ENCODE data around the gene CLEC9A. TPM values are rescaled to one million over a fixed set of nuclear protein-coding genes. Genes with fewer than 3 reads are reported as not detected.

CLEC9A gene
- total and polyA plus RNA-seq, 2 of the 8 experiments (the other 6 are each of a cell fraction or from before 2014, with no cell fraction given): not detected

- no peak for TF ChIP-seq SUZ12 (IDR thresholded peaks at IDR 0.05; ENCODE audit: low read length)
- no peak for TF ChIP-seq POLR2A (IDR thresholded peaks at IDR 0.05; ENCODE audit: control extremely low read depth in 1 of 2, low read depth in 2 of 2, low read length in 2 of 2)
Measured at GRCh38 chr12:10115311-10115710, 84.8 kb downstream of the CLEC9A start (continued).

Other genes starting within 250 kb of the CLEC9A start
- gene KLRF1, start 203.2 kb upstream of the CLEC9A start, total RNA-seq (2021; fragmentation: NEBNext Ultra II Directional; extraction: Animal tissue kit (Norgen Biotek cat#: 25700)): not detected in 2 replicates
- not detected in 2 replicates for gene KLRF1, start 203.2 kb upstream of the CLEC9A start, polyA plus RNA-seq (2011; rRNA removed)
- gene CLEC2B, start 161.3 kb upstream of the CLEC9A start, total RNA-seq (2021; fragmentation: NEBNext Ultra II Directional; extraction: Animal tissue kit (Norgen Biotek cat#: 25700)): not detected in 2 replicates
- not detected in 2 replicates for gene CLEC2B, start 161.3 kb upstream of the CLEC9A start, polyA plus RNA-seq (2011; rRNA removed)
- not detected in 2 replicates for gene KLRF2, start 149.2 kb upstream of the CLEC9A start, total RNA-seq (2021; fragmentation: NEBNext Ultra II Directional; extraction: Animal tissue kit (Norgen Biotek cat#: 25700))
- gene KLRF2, start 149.2 kb upstream of the CLEC9A start, polyA plus RNA-seq (2011; rRNA removed): not detected in 2 replicates
- gene CLEC2A, start 98.3 kb upstream of the CLEC9A start, total RNA-seq (2021; fragmentation: NEBNext Ultra II Directional; extraction: Animal tissue kit (Norgen Biotek cat#: 25700)): 2.8 and 3.7 TPM in 2 replicates
- gene CLEC2A, start 98.3 kb upstream of the CLEC9A start, polyA plus RNA-seq (2011; rRNA removed): 0.24 and 0.63 TPM in 2 replicates
- gene CLEC12A, start 59.3 kb upstream of the CLEC9A start, total RNA-seq (2021; fragmentation: NEBNext Ultra II Directional; extraction: Animal tissue kit (Norgen Biotek cat#: 25700)): not detected in 2 replicates
- not detected in 2 replicates for gene CLEC12A, start 59.3 kb upstream of the CLEC9A start, polyA plus RNA-seq (2011; rRNA removed)
- gene CLEC1B, start 31.6 kb upstream of the CLEC9A start, total RNA-seq (2021; fragmentation: NEBNext Ultra II Directional; extraction: Animal tissue kit (Norgen Biotek cat#: 25700)): not detected in 2 replicates
- gene CLEC1B, start 31.6 kb upstream of the CLEC9A start, polyA plus RNA-seq (2011; rRNA removed): not detected in 2 replicates
- not detected in 2 replicates for gene CLEC12B, start 20.1 kb upstream of the CLEC9A start, total RNA-seq (2021; fragmentation: NEBNext Ultra II Directional; extraction: Animal tissue kit (Norgen Biotek cat#: 25700))
- gene CLEC12B, start 20.1 kb upstream of the CLEC9A start, polyA plus RNA-seq (2011; rRNA removed): not detected in 2 replicates
- not detected in 2 replicates for gene CLEC1A, start 68.3 kb downstream of the CLEC9A start, total RNA-seq (2021; fragmentation: NEBNext Ultra II Directional; extraction: Animal tissue kit (Norgen Biotek cat#: 25700))
- gene CLEC1A, start 68.3 kb downstream of the CLEC9A start, polyA plus RNA-seq (2011; rRNA removed): 0.13 and 0.20 TPM in 2 replicates
- gene CLEC7A, start 99.5 kb downstream of the CLEC9A start, total RNA-seq (2021; fragmentation: NEBNext Ultra II Directional; extraction: Animal tissue kit (Norgen Biotek cat#: 25700)): 0.15 TPM in 1 of 2 replicates, not detected in the other
- 0.06 and 0.09 TPM in 2 replicates for gene CLEC7A, start 99.5 kb downstream of the CLEC9A start, polyA plus RNA-seq (2011; rRNA removed)
- gene OLR1, start 141.4 kb downstream of the CLEC9A start, total RNA-seq (2021; fragmentation: NEBNext Ultra II Directional; extraction: Animal tissue kit (Norgen Biotek cat#: 25700)): not detected in 2 replicates
- gene OLR1, start 141.4 kb downstream of the CLEC9A start, polyA plus RNA-seq (2011; rRNA removed): not detected in 2 replicates
- gene TMEM52B, start 148.3 kb downstream of the CLEC9A start, total RNA-seq (2021; fragmentation: NEBNext Ultra II Directional; extraction: Animal tissue kit (Norgen Biotek cat#: 25700)): not detected in 2 replicates
- not detected in 2 replicates for gene TMEM52B, start 148.3 kb downstream of the CLEC9A start, polyA plus RNA-seq (2011; rRNA removed)
- 80.9 and 87.9 TPM in 2 replicates for gene GABARAPL1, start 182.2 kb downstream of the CLEC9A start, total RNA-seq (2021; fragmentation: NEBNext Ultra II Directional; extraction: Animal tissue kit (Norgen Biotek cat#: 25700))
- gene GABARAPL1, start 182.2 kb downstream of the CLEC9A start, polyA plus RNA-seq (2011; rRNA removed): 35.9 and 56.1 TPM in 2 replicates